Activated naive CD4-positive, alpha-beta T cell treated with anti-CD3 and anti-CD28 coated beads, Interleukin-2, amount 50 U/mL, for 72 hours (primary cell): ENCODE results near the gene PRMT9. TPM values are rescaled to one million over a fixed set of nuclear protein-coding genes. Genes with fewer than 3 reads are reported as not detected.

ENCODE experiments used
- ATAC-seq, 2 donors: fragments of 150-1000 bp; cut with Tn5 transposase; 2 replicates each; pipeline ENCODE4 v1.10.0; 2021; ENCODE audit warnings: mild to moderate bottlenecking in 2 of 2, moderate library complexity in 2 of 2
- DNase-seq, 2 donors: peaks; one replicate each; pipeline ENCODE4 v3.0.0; 2021 to 2022; ENCODE audit warnings: low spot score in 2 of 2
- H3K27ac Mint-ChIP-seq, 2 donors: one replicate each; pipeline ENCODE4 v1.8.0; 2022; ENCODE audit warnings: mild to moderate bottlenecking in 2 of 2, mixed read lengths in 2 of 2
- H3K36me3 Mint-ChIP-seq, 2 donors: one replicate each; pipeline ENCODE4 v1.8.0; 2022; ENCODE audit warnings: mixed read lengths in 2 of 2
- H3K9me3 Mint-ChIP-seq, 2 donors: one replicate each; pipeline ENCODE4 v1.8.0; 2022; ENCODE audit warnings: mixed read lengths in 2 of 2
- total RNA-seq, 2 donors: library from RNA; stranded (reverse); gene quantifications; one replicate each; pipeline ENCODE4 v1.2.3, GENCODE V29; 2022

The PRMT9 gene
- total RNA-seq, 2 donors from 2014 or later: 7.5 to 12.9 TPM

- ATAC-seq (no peak), DNase-seq (no peak)
- Mint-ChIP-seq H3K36me3 (no peaks in the 10 kb centered on the region), H3K9me3 (no peaks in the 10 kb centered on the region), H3K27ac (no peak overlapping the region)
Observed at GRCh38 chr4:147599769-147600168, 84.2 kb downstream of the PRMT9 start.

- Mint-ChIP-seq H3K9me3 (no peaks in the 10 kb centered on the region), H3K27ac (no peak overlapping the region), H3K36me3 (no peaks in the 10 kb centered on the region)
- ATAC-seq: no peak
- DNase-seq: no peak
Observed at GRCh38 chr4:147599206-147599605, 84.8 kb downstream of the PRMT9 start.

- Mint-ChIP-seq H3K36me3 (no peaks in the 10 kb centered on the region), H3K9me3 (no peaks in the 10 kb centered on the region), H3K27ac (no peak overlapping the region)
- ATAC-seq: no peak
- no peak for DNase-seq
Observed at GRCh38 chr4:147597561-147597960, 86.4 kb downstream of the PRMT9 start.

GRCh38 chr4:147596981-147597380 is 87.0 kb downstream of the PRMT9 start:
- H3K9me3 Mint-ChIP-seq: no peaks in the 10 kb centered on the region
- no peak for ATAC-seq
- no peaks in the 10 kb centered on the region for H3K36me3 Mint-ChIP-seq
- no peak for DNase-seq
- H3K27ac Mint-ChIP-seq: no peak overlapping the region

GRCh38 chr4:147596377-147596776 is 87.6 kb downstream of the PRMT9 start:
- no peaks in the 10 kb centered on the region for H3K36me3 Mint-ChIP-seq
- no peaks in the 10 kb centered on the region for H3K9me3 Mint-ChIP-seq
- DNase-seq: no peak
- no peak overlapping the region for H3K27ac Mint-ChIP-seq
- ATAC-seq: no peak

- Mint-ChIP-seq H3K9me3 (no peaks in the 10 kb centered on the region), H3K36me3 (no peaks in the 10 kb centered on the region), H3K27ac (no peak overlapping the region)
- DNase-seq (no peak), ATAC-seq (no peak)
Observed at GRCh38 chr4:147594578-147594977, 89.4 kb downstream of the PRMT9 start.

GRCh38 chr4:147594107-147594506 is 89.9 kb downstream of the PRMT9 start:
- ATAC-seq: no peak
- H3K36me3 Mint-ChIP-seq: no peaks in the 10 kb centered on the region
- DNase-seq: no peak
- no peaks in the 10 kb centered on the region for H3K9me3 Mint-ChIP-seq
- no peak overlapping the region for H3K27ac Mint-ChIP-seq

- H3K9me3 Mint-ChIP-seq: no peaks in the 10 kb centered on the region
- DNase-seq (no peak), ATAC-seq (no peak)
- H3K27ac Mint-ChIP-seq: no peak overlapping the region
- H3K36me3 Mint-ChIP-seq: no peaks in the 10 kb centered on the region
Observed at GRCh38 chr4:147591106-147591505, 92.9 kb downstream of the PRMT9 start.

- DNase-seq (peak in 1 of 2 donors; percentile 48), ATAC-seq (peak in 1 of 2 donors; percentile 35)
- Mint-ChIP-seq H3K27ac (no peak overlapping the region), H3K36me3 (no peaks in the 10 kb centered on the region), H3K9me3 (no peaks in the 10 kb centered on the region)
Observed at GRCh38 chr4:147590249-147590920, 93.6 kb downstream of the PRMT9 start.

- Mint-ChIP-seq H3K9me3 (no peaks in the 10 kb centered on the region), H3K27ac (no peak overlapping the region), H3K36me3 (no peaks in the 10 kb centered on the region)
- ATAC-seq: no peak
- no peak for DNase-seq
Observed at GRCh38 chr4:147589586-147589985, 94.4 kb downstream of the PRMT9 start.

Other genes starting within 250 kb of the PRMT9 start
- gene EDNRA, start 203.1 kb downstream of the PRMT9 start, total RNA-seq: under 1 TPM in 1 of 2 donors, not detected in 1; 0.12 TPM
- 10 to 100 TPM; 11.4 to 14.1 TPM for gene TMEM184C, start 66.8 kb downstream of the PRMT9 start, total RNA-seq
- gene ARHGAP10, start 47.9 kb upstream of the PRMT9 start, total RNA-seq: 1 to 10 TPM; 2.9 to 6.4 TPM